ENCODE results near the gene UPK1A.

GRCh38 chr19:35655600-35655999 is 10.7 kb upstream of the UPK1A start:
- TF ChIP-seq BRCA1 (IDR thresholded peaks at IDR 0.05; ENCODE audit: low read depth, low read length) (no peak), RAD21 (IDR thresholded peaks at IDR 0.05; ENCODE audit: insufficient read depth, low read depth, low read length) (no peak), CTCF (IDR thresholded peaks at IDR 0.05 in 2 of 3, conservative IDR thresholded peaks at IDR 0.05 in 1 of 3; ENCODE audit: control insufficient read depth in 2 of 3, extremely low read depth in 1 of 3, insufficient read depth in 1 of 3, low read depth in 3 of 3, low read length in 3 of 3) (no peak), YBX1 (IDR thresholded peaks at IDR 0.05) (no peak)
- TF ChIP-seq, protein P1, sequence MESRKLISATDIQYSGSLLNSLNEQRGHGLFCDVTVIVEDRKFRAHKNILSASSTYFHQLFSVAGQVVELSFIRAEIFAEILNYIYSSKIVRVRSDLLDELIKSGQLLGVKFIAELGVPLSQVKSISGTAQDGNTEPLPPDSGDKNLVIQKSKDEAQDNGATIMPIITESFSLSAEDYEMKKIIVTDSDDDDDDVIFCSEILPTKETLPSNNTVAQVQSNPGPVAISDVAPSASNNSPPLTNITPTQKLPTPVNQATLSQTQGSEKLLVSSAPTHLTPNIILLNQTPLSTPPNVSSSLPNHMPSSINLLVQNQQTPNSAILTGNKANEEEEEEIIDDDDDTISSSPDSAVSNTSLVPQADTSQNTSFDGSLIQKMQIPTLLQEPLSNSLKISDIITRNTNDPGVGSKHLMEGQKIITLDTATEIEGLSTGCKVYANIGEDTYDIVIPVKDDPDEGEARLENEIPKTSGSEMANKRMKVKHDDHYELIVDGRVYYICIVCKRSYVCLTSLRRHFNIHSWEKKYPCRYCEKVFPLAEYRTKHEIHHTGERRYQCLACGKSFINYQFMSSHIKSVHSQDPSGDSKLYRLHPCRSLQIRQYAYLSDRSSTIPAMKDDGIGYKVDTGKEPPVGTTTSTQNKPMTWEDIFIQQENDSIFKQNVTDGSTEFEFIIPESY (IDR thresholded peaks at IDR 0.05): no peak
